ENCODE results near the gene CHI3L2. TPM values are rescaled to one million over a fixed set of nuclear protein-coding genes. Genes with fewer than 3 reads are reported as not detected.

Gene CHI3L2
- total RNA-seq, 1 experiment from 2014 or later = 0.61 TPM

- TF ChIP-seq JAZF1 (CRISPR knock-in tag; IDR thresholded peaks at IDR 0.05) = no peak
- TF ChIP-seq FOXJ3 (CRISPR knock-in tag; IDR thresholded peaks at IDR 0.05; ENCODE audit: borderline replicate concordance) = no peak
- no peak for TF ChIP-seq SP1 (CRISPR knock-in tag; conservative IDR thresholded peaks at IDR 0.05)
- TF ChIP-seq GABPB1 (CRISPR knock-in tag; IDR thresholded peaks at IDR 0.05) = no peak
- TF ChIP-seq, protein P1, sequence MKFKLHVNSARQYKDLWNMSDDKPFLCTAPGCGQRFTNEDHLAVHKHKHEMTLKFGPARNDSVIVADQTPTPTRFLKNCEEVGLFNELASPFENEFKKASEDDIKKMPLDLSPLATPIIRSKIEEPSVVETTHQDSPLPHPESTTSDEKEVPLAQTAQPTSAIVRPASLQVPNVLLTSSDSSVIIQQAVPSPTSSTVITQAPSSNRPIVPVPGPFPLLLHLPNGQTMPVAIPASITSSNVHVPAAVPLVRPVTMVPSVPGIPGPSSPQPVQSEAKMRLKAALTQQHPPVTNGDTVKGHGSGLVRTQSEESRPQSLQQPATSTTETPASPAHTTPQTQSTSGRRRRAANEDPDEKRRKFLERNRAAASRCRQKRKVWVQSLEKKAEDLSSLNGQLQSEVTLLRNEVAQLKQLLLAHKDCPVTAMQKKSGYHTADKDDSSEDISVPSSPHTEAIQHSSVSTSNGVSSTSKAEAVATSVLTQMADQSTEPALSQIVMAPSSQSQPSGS (CRISPR knock-in tag; IDR thresholded peaks at IDR 0.05; ENCODE audit: borderline replicate concordance, low read depth) = no peak
- TF ChIP-seq OVOL2 (CRISPR knock-in tag; IDR thresholded peaks at IDR 0.05; ENCODE audit: borderline replicate concordance) = no peak
- TF ChIP-seq, protein P2, sequence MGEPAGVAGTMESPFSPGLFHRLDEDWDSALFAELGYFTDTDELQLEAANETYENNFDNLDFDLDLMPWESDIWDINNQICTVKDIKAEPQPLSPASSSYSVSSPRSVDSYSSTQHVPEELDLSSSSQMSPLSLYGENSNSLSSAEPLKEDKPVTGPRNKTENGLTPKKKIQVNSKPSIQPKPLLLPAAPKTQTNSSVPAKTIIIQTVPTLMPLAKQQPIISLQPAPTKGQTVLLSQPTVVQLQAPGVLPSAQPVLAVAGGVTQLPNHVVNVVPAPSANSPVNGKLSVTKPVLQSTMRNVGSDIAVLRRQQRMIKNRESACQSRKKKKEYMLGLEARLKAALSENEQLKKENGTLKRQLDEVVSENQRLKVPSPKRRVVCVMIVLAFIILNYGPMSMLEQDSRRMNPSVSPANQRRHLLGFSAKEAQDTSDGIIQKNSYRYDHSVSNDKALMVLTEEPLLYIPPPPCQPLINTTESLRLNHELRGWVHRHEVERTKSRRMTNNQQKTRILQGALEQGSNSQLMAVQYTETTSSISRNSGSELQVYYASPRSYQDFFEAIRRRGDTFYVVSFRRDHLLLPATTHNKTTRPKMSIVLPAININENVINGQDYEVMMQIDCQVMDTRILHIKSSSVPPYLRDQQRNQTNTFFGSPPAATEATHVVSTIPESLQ (CRISPR knock-in tag; IDR thresholded peaks at IDR 0.05) = no peak
- no peak for TF ChIP-seq RELA (CRISPR knock-in tag; IDR thresholded peaks at IDR 0.05; ENCODE audit: borderline replicate concordance)
- TF ChIP-seq, protein P3, sequence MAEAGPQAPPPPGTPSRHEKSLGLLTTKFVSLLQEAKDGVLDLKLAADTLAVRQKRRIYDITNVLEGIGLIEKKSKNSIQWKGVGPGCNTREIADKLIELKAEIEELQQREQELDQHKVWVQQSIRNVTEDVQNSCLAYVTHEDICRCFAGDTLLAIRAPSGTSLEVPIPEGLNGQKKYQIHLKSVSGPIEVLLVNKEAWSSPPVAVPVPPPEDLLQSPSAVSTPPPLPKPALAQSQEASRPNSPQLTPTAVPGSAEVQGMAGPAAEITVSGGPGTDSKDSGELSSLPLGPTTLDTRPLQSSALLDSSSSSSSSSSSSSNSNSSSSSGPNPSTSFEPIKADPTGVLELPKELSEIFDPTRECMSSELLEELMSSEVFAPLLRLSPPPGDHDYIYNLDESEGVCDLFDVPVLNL (CRISPR knock-in tag; IDR thresholded peaks at IDR 0.05; ENCODE audit: borderline replicate concordance, low read depth) = no peak
- no peak for TF ChIP-seq NFE2L1 (CRISPR knock-in tag; IDR thresholded peaks at IDR 0.05)
- TF ChIP-seq ESRRA (CRISPR knock-in tag; IDR thresholded peaks at IDR 0.05; ENCODE audit: borderline replicate concordance) = no peak
These were observed 29.8 kb upstream of the CHI3L2 start (continued) for GRCh38 chr1:111197598-111198284.

GRCh38 chr1:111198836-111199235 lies 28.7 kb upstream of the CHI3L2 start:
- H3K4me1 Mint-ChIP-seq = peaks cover 10% of the 10 kb centered on the region
- TF ChIP-seq ZNF121 (CRISPR knock-in tag; IDR thresholded peaks at IDR 0.05) (no peak), GTF2I (CRISPR knock-in tag; conservative IDR thresholded peaks at IDR 0.05) (no peak), ERG (CRISPR knock-in tag; IDR thresholded peaks at IDR 0.05) (no peak), FOXK1 (CRISPR knock-in tag; IDR thresholded peaks at IDR 0.05) (no peak), MYBL2 (CRISPR knock-in tag; IDR thresholded peaks at IDR 0.05) (no peak), SMAD4 (CRISPR knock-in tag; IDR thresholded peaks at IDR 0.05) (no peak), RELA (CRISPR knock-in tag; IDR thresholded peaks at IDR 0.05; ENCODE audit: borderline replicate concordance) (no peak), ESRRA (CRISPR knock-in tag; IDR thresholded peaks at IDR 0.05; ENCODE audit: borderline replicate concordance) (no peak), ATF1 (CRISPR knock-in tag; IDR thresholded peaks at IDR 0.05) (no peak), ETV6 (CRISPR knock-in tag; IDR thresholded peaks at IDR 0.05) (no peak), STAT6 (CRISPR knock-in tag; conservative IDR thresholded peaks at IDR 0.05; ENCODE audit: low read depth) (no peak), FOXP4 (CRISPR knock-in tag; IDR thresholded peaks at IDR 0.05) (no peak)
- TF ChIP-seq, protein P4, sequence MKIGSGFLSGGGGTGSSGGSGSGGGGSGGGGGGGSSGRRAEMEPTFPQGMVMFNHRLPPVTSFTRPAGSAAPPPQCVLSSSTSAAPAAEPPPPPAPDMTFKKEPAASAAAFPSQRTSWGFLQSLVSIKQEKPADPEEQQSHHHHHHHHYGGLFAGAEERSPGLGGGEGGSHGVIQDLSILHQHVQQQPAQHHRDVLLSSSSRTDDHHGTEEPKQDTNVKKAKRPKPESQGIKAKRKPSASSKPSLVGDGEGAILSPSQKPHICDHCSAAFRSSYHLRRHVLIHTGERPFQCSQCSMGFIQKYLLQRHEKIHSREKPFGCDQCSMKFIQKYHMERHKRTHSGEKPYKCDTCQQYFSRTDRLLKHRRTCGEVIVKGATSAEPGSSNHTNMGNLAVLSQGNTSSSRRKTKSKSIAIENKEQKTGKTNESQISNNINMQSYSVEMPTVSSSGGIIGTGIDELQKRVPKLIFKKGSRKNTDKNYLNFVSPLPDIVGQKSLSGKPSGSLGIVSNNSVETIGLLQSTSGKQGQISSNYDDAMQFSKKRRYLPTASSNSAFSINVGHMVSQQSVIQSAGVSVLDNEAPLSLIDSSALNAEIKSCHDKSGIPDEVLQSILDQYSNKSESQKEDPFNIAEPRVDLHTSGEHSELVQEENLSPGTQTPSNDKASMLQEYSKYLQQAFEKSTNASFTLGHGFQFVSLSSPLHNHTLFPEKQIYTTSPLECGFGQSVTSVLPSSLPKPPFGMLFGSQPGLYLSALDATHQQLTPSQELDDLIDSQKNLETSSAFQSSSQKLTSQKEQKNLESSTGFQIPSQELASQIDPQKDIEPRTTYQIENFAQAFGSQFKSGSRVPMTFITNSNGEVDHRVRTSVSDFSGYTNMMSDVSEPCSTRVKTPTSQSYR (CRISPR knock-in tag; IDR thresholded peaks at IDR 0.05) = no peak
- H3K36me3 Mint-ChIP-seq = no peaks in the 10 kb centered on the region
- no peaks in the 10 kb centered on the region for H3K9me3 Mint-ChIP-seq
- H3K27ac Mint-ChIP-seq = no peak overlapping the region
- peaks cover 19% of the 10 kb centered on the region for H3K27me3 Mint-ChIP-seq (ENCODE audit: low read depth)
- no peak for ATAC-seq
- ChIA-PET POLR2A (no interaction called here), CTCF (interaction anchor here (0.6 kb wide), 1 partner anchor 561 kb away, joined by 4 read pairs; no protein-coding TSS in a partner anchor)
- DNase-seq (ENCODE audit: low spot score) = no peak
- H3K4me3 Mint-ChIP-seq = no peak overlapping the region

Measured in WTC11 (cell line).